Activated CD8-positive, alpha-beta memory T cell treated with anti-CD3 and anti-CD28 coated beads for 48 hours (primary cell): ENCODE data around the gene CXCL12.

ENCODE experiments used
- DNase-seq, 3 experiments: peaks; one replicate each; pipeline ENCODE4 v3.0.0-alpha.2; 2020; ENCODE audit warnings: low read depth in 2 of 3, low spot score in 2 of 3

CXCL12 gene

GRCh38 chr10:44385026-44385695, at the start of gene CXCL12:
Gene CXCL12, minus strand, starts transcription at chr10:44385097. Its CDS starts 92 bp downstream, at chr10:44385005.
- DNase-seq: no peak

- no peak for DNase-seq
These were observed 42.6 kb upstream of the CXCL12 start for GRCh38 chr10:44427479-44427878.

- no peak for DNase-seq
These were observed 42.1 kb upstream of the CXCL12 start for GRCh38 chr10:44427037-44427436.

GRCh38 chr10:44426247-44427034, 41.5 kb upstream of the CXCL12 start:
- no peak for DNase-seq

GRCh38 chr10:44425466-44425865, 40.6 kb upstream of the CXCL12 start:
- no peak for DNase-seq

GRCh38 chr10:44424957-44425356, 40.1 kb upstream of the CXCL12 start:
- no peak for DNase-seq

- no peak for DNase-seq
These were observed 39.4 kb upstream of the CXCL12 start for GRCh38 chr10:44424298-44424697.

GRCh38 chr10:44422570-44423101, 37.7 kb upstream of the CXCL12 start:
- DNase-seq: no peak

GRCh38 chr10:44422153-44422552, 37.3 kb upstream of the CXCL12 start:
- no peak for DNase-seq

GRCh38 chr10:44419790-44420549, 35.1 kb upstream of the CXCL12 start:
- no peak for DNase-seq

GRCh38 chr10:44418637-44419036, 33.7 kb upstream of the CXCL12 start:
- no peak for DNase-seq

- DNase-seq: no peak
These were observed 32.9 kb upstream of the CXCL12 start for GRCh38 chr10:44417761-44418160.

GRCh38 chr10:44416936-44417335, 32.0 kb upstream of the CXCL12 start:
- DNase-seq: no peak

- no peak for DNase-seq
These were observed 31.3 kb upstream of the CXCL12 start for GRCh38 chr10:44416021-44416771.

- no peak for DNase-seq
These were observed 30.2 kb upstream of the CXCL12 start for GRCh38 chr10:44415121-44415520.

- no peak for DNase-seq
These were observed 28.5 kb upstream of the CXCL12 start for GRCh38 chr10:44413416-44413815.

GRCh38 chr10:44411251-44411650, 26.4 kb upstream of the CXCL12 start:
- no peak for DNase-seq

GRCh38 chr10:44404741-44405437, 20.0 kb upstream of the CXCL12 start:
- no peak for DNase-seq

GRCh38 chr10:44402465-44403195, 17.7 kb upstream of the CXCL12 start:
- no peak for DNase-seq

GRCh38 chr10:44400541-44400940, 15.6 kb upstream of the CXCL12 start:
- DNase-seq: no peak
